ENCODE results near the gene HSD17B4.

DNA sequence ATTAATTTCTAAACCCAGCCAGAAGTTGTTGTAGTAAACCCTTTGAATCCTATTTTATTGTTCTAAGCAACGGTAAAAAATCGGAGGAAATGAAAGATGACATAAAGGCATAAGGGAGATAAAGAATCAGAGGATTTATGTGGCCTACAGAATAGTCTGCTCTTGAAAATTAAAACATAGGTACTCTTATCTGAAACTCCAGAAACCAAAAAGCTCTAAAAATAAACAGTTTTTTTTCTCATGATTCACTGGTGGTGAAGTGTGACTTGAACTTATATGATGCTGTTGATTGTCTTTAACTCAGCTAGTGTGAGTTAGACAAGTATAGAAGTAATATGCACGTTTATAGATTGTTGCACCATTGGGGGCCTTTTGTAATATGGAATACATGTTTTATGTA is 80.3 kb downstream of the HSD17B4 start:
- TF ChIP-seq ZNF70 (CRISPR knock-in tag; IDR thresholded peaks at IDR 0.05) (no peak), ZFP3 (CRISPR knock-in tag; IDR thresholded peaks at IDR 0.05) (no peak), ISL1 (CRISPR knock-in tag; IDR thresholded peaks at IDR 0.05) (no peak), ZNF8 (CRISPR knock-in tag; IDR thresholded peaks at IDR 0.05) (no peak), TOX (CRISPR knock-in tag; IDR thresholded peaks at IDR 0.05; ENCODE audit: borderline replicate concordance) (no peak), SNAI2 (CRISPR knock-in tag; IDR thresholded peaks at IDR 0.05) (no peak), BACH2 (CRISPR knock-in tag; IDR thresholded peaks at IDR 0.05; ENCODE audit: borderline replicate concordance) (no peak)
- TF ChIP-seq, protein P1, sequence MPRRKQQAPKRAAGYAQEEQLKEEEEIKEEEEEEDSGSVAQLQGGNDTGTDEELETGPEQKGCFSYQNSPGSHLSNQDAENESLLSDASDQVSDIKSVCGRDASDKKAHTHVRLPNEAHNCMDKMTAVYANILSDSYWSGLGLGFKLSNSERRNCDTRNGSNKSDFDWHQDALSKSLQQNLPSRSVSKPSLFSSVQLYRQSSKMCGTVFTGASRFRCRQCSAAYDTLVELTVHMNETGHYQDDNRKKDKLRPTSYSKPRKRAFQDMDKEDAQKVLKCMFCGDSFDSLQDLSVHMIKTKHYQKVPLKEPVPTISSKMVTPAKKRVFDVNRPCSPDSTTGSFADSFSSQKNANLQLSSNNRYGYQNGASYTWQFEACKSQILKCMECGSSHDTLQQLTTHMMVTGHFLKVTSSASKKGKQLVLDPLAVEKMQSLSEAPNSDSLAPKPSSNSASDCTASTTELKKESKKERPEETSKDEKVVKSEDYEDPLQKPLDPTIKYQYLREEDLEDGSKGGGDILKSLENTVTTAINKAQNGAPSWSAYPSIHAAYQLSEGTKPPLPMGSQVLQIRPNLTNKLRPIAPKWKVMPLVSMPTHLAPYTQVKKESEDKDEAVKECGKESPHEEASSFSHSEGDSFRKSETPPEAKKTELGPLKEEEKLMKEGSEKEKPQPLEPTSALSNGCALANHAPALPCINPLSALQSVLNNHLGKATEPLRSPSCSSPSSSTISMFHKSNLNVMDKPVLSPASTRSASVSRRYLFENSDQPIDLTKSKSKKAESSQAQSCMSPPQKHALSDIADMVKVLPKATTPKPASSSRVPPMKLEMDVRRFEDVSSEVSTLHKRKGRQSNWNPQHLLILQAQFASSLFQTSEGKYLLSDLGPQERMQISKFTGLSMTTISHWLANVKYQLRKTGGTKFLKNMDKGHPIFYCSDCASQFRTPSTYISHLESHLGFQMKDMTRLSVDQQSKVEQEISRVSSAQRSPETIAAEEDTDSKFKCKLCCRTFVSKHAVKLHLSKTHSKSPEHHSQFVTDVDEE (CRISPR knock-in tag; IDR thresholded peaks at IDR 0.05): no peak
- TF ChIP-seq, protein P2, sequence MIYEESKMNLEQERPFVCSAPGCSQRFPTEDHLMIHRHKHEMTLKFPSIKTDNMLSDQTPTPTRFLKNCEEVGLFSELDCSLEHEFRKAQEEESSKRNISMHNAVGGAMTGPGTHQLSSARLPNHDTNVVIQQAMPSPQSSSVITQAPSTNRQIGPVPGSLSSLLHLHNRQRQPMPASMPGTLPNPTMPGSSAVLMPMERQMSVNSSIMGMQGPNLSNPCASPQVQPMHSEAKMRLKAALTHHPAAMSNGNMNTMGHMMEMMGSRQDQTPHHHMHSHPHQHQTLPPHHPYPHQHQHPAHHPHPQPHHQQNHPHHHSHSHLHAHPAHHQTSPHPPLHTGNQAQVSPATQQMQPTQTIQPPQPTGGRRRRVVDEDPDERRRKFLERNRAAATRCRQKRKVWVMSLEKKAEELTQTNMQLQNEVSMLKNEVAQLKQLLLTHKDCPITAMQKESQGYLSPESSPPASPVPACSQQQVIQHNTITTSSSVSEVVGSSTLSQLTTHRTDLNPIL (CRISPR knock-in tag; IDR thresholded peaks at IDR 0.05; ENCODE audit: low read depth): no peak
- TF ChIP-seq, protein P3, sequence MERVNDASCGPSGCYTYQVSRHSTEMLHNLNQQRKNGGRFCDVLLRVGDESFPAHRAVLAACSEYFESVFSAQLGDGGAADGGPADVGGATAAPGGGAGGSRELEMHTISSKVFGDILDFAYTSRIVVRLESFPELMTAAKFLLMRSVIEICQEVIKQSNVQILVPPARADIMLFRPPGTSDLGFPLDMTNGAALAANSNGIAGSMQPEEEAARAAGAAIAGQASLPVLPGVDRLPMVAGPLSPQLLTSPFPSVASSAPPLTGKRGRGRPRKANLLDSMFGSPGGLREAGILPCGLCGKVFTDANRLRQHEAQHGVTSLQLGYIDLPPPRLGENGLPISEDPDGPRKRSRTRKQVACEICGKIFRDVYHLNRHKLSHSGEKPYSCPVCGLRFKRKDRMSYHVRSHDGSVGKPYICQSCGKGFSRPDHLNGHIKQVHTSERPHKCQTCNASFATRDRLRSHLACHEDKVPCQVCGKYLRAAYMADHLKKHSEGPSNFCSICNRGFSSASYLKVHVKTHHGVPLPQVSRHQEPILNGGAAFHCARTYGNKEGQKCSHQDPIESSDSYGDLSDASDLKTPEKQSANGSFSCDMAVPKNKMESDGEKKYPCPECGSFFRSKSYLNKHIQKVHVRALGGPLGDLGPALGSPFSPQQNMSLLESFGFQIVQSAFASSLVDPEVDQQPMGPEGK (CRISPR knock-in tag; IDR thresholded peaks at IDR 0.05; ENCODE audit: borderline replicate concordance): no peak

Measured in SK-N-SH treated with all-trans-retinoic acid at 6 μM for 48 hours (cell line).